K562 (cell line): ENCODE data around the gene MON1A. TPM values are rescaled to one million over a fixed set of nuclear protein-coding genes. Genes with fewer than 3 reads are reported as not detected.

Experiments
- ADNP ChIP-seq: fragments of 200-800 bp; sonication (Bioruptor generic); IDR thresholded peaks from 2 replicates; pipeline ENCODE4 v1.6.1; 2016; ENCODE audit warnings: missing genetic modification characterization, missing compliant biosample characterization
- ARID1B ChIP-seq: fragments of 450-650 bp; IDR thresholded peaks from 2 replicates; pipeline ENCODE4 v1.6.1; 2016; ENCODE audit warnings: antibody characterized with exemption, mild to moderate bottlenecking, inconsistent platforms
- CBFA2T2 ChIP-seq: fragments of 450-650 bp; conservative IDR thresholded peaks from 2 replicates; pipeline ENCODE4 v1.6.1; 2017; ENCODE audit warnings: mild to moderate bottlenecking
- CCNT2 ChIP-seq: IDR thresholded peaks from 2 replicates; pipeline ENCODE4 v1.6.1; 2011; ENCODE audit warnings: borderline replicate concordance, low read depth, mild to moderate bottlenecking, moderate library complexity, mixed read lengths, low read length; ENCODE audit not compliant: insufficient read length; ENCODE audit errors: extremely low read depth
- CTCF ChIP-seq, 3 experiments: IDR thresholded peaks in 2 of 3; conservative IDR thresholded peaks in 1 of 3; 2 replicates each; pipeline ENCODE4 v1.5.1; 2011 to 2012; ENCODE audit warnings: low read length in 3 of 3, mild to moderate bottlenecking in 3 of 3, control low read depth in 2 of 3, improper control_type of control experiment in 1 of 3, inconsistent platforms in 1 of 3, low read depth in 1 of 3, mixed read lengths in 1 of 3, moderate library complexity in 1 of 3; ENCODE audit not compliant: insufficient read depth in 2 of 3
- CXXC5 ChIP-seq: fragments of 250-450 bp; sonication (Bioruptor Pico); IDR thresholded peaks from 2 replicates; pipeline ENCODE4 v1.8.0; 2022; ENCODE audit warnings: inconsistent platforms, mild to moderate bottlenecking, moderate library complexity
- EHMT2 ChIP-seq: fragments of 450-650 bp; IDR thresholded peaks from 2 replicates; pipeline ENCODE4 v1.6.1; 2018; ENCODE audit warnings: antibody characterized with exemption
- FIP1L1 ChIP-seq: fragments of 200-400 bp; formaldehyde crosslinking; IDR thresholded peaks from 2 replicates; pipeline ENCODE4 v1.6.1; 2018; ENCODE audit warnings: mild to moderate bottlenecking, low read depth, low read length; ENCODE audit not compliant: poor library complexity, severe bottlenecking
- FOS ChIP-seq: IDR thresholded peaks from 3 replicates; pipeline ENCODE4 v1.6.1; 2011; ENCODE audit not compliant: insufficient read length; ENCODE audit errors: extremely low read depth
- GTF2E2 ChIP-seq: fragments of 200-800 bp; sonication (Bioruptor generic); IDR thresholded peaks from 2 replicates; pipeline ENCODE4 v1.6.1; 2016; ENCODE audit warnings: missing genetic modification characterization, missing compliant biosample characterization
- HIVEP1 ChIP-seq: fragments of 250-450 bp; sonication (Bioruptor Pico); IDR thresholded peaks from 2 replicates; pipeline ENCODE4 v1.4.0; 2020; ENCODE audit warnings: mild to moderate bottlenecking
- MITF ChIP-seq: IDR thresholded peaks from 2 replicates; pipeline ENCODE4 v1.6.1; 2014; ENCODE audit warnings: antibody characterized with exemption
- NCOA6 ChIP-seq: fragments of 450-650 bp; IDR thresholded peaks from 2 replicates; pipeline ENCODE4 v1.6.1; 2017; ENCODE audit warnings: mild to moderate bottlenecking
- SFPQ ChIP-seq: fragments of 200-400 bp; formaldehyde crosslinking; IDR thresholded peaks from 2 replicates; pipeline ENCODE4 v1.6.1; 2017; ENCODE audit warnings: mild to moderate bottlenecking, low read depth, low read length, moderate library complexity
- TCF15 ChIP-seq: fragments of 250-450 bp; sonication (Bioruptor Pico); IDR thresholded peaks from 2 replicates; pipeline ENCODE4 v1.8.0; 2022; ENCODE audit warnings: moderate library complexity, mild to moderate bottlenecking, inconsistent platforms
- TRIM25 ChIP-seq: fragments of 450-650 bp; IDR thresholded peaks from 2 replicates; pipeline ENCODE4 v1.7.0; 2016; ENCODE audit warnings: borderline replicate concordance
- YY1 ChIP-seq, 3 experiments: IDR thresholded peaks; 2 replicates each; pipeline ENCODE4 v1.6.1; 2011; ENCODE audit warnings: low read length in 2 of 3, mild to moderate bottlenecking in 2 of 3, moderate library complexity in 2 of 3, borderline replicate concordance in 1 of 3, control low read depth in 1 of 3, low read depth in 1 of 3; ENCODE audit not compliant: insufficient read depth in 3 of 3, insufficient replicate concordance in 2 of 3, control insufficient read depth in 1 of 3, insufficient read length in 1 of 3; ENCODE audit errors: extremely low read depth in 1 of 3
- ZKSCAN1 ChIP-seq: fragments of 150-350 bp; IDR thresholded peaks from 2 replicates; pipeline ENCODE4 v1.6.1; 2016; ENCODE audit warnings: low read depth, low read length
- ZNF324 ChIP-seq: fragments of 250-450 bp; sonication (Bioruptor Pico); IDR thresholded peaks from 2 replicates; pipeline ENCODE4 v1.4.0; 2020; ENCODE audit warnings: mild to moderate bottlenecking
- ZNF436 ChIP-seq: fragments of 250-450, 450-650 bp; sonication (Bioruptor Pico); formaldehyde crosslinking; IDR thresholded peaks from 2 replicates; pipeline ENCODE4 v1.7.0; 2020; ENCODE audit warnings: mild to moderate bottlenecking
- ZNF444 ChIP-seq: fragments of 250-450 bp; sonication (Bioruptor Pico); IDR thresholded peaks from 2 replicates; pipeline ENCODE4 v1.4.0; 2020; ENCODE audit warnings: mild to moderate bottlenecking, moderate library complexity
- ZNF668 ChIP-seq: fragments of 250-450 bp; sonication (Bioruptor Pico); IDR thresholded peaks from 2 replicates; pipeline ENCODE4 v1.8.0; 2022; ENCODE audit warnings: mild to moderate bottlenecking, inconsistent platforms
- polyA plus RNA-seq, 8 experiments: library from polyadenylated mRNA; depleted of rRNA in 4 of 8; stranded (reverse) in 5 of 8; unstranded in 3 of 8; fragments of >200 nt; fragmentation: Nextera tagmentation in 2 of 8; fragmentation: Illumina TruSeq in 1 of 8; extraction: Ambion mirVana in 2 of 8; extraction: Trizol in 1 of 8; gene quantifications; 2 replicates each; pipeline versions ENCODE4 v1.2.1 to v1.2.3, GENCODE V29; 2011 to 2014; ENCODE audit warnings: inconsistent platforms in 1 of 8, missing spikeins in 1 of 8
- total RNA-seq, 7 experiments: library from RNA; depleted of rRNA in 6 of 7; stranded (reverse); fragments of >200 nt in 6 of 7; fragmentation: Illumina TruSeq in 2 of 7; extraction: Trizol in 2 of 7; gene quantifications; 2 replicates each; pipeline versions ENCODE4 v1.2.1 to v1.2.3, GENCODE V29; 2011 to 2021; ENCODE audit warnings: low replicate concordance in 1 of 7

MON1A gene
- total and polyA plus RNA-seq, 9 of the 15 experiments (the other 6 are each of a cell fraction or from before 2014, with no cell fraction given) = 1.1 to 13.8 (median 6.8) TPM

- peak in 2 of 3 experiments; percentile 19 to 75 for TF ChIP-seq YY1 (IDR thresholded peaks at IDR 0.05; ENCODE audit: borderline replicate concordance in 1 of 3, control insufficient read depth in 1 of 3, extremely low read depth in 1 of 3, insufficient read depth in 3 of 3, insufficient read length in 1 of 3, insufficient replicate concordance in 2 of 3, low read depth in 1 of 3, low read length in 2 of 3)
- TF ChIP-seq SFPQ = no peak
- no peak for TF ChIP-seq EHMT2
- no peak for TF ChIP-seq CXXC5
- no peak for TF ChIP-seq FIP1L1
- no peak for TF ChIP-seq ZNF668 (CRISPR knock-in tag)
- peak in 2 of 3 experiments; percentile 41 to 53; a peak in 5 of 6 replicates for TF ChIP-seq CTCF (IDR thresholded peaks at IDR 0.05 in 2 of 3, conservative IDR thresholded peaks at IDR 0.05 in 1 of 3; ENCODE audit: insufficient read depth in 2 of 3, low read depth in 1 of 3, low read length in 3 of 3)
- no peak for TF ChIP-seq ZKSCAN1
- TF ChIP-seq CCNT2 = no peak
- TF ChIP-seq HIVEP1 = no peak
- no peak for TF ChIP-seq ADNP (tag)
- no peak for TF ChIP-seq TCF15
- TF ChIP-seq ARID1B = no peak
- no peak for TF ChIP-seq MITF
- TF ChIP-seq ZNF324 (CRISPR knock-in tag) = no peak
- TF ChIP-seq TRIM25 = no peak
- no peak for TF ChIP-seq GTF2E2 (tag)
- no peak for TF ChIP-seq FOS
- no peak for TF ChIP-seq NCOA6
- TF ChIP-seq ZNF436 (CRISPR knock-in tag) = no peak
- no peak for TF ChIP-seq ZNF444
- TF ChIP-seq CBFA2T2 = no peak
Observed at GRCh38 chr3:49930922-49931321, 1.3 kb upstream of the MON1A start (continued).
